ENCODE measurements around the gene FH. TPM values are rescaled to one million over a fixed set of nuclear protein-coding genes. Genes with fewer than 3 reads are reported as not detected.

FH gene
- 39.2 TPM for total RNA-seq
- 31.4 TPM for polyA plus RNA-seq
- long read RNA-seq, donor 1, partial matches to known transcripts, result 0 of 3 reads
- long read RNA-seq, donor 1, other reads (novel, unspliced or antisense), result 0 of 3 reads
- long read RNA-seq, donor 2, transcript FH-201 (10 exons, 1,797 nt), result major isoform, 16 of 68 reads
- long read RNA-seq, donor 2, partial matches to known transcripts, result 52 of 68 reads
- long read RNA-seq, donor 2, other reads (novel, unspliced or antisense), result 0 of 68 reads
- long read RNA-seq, donor 3, transcript FH-201 (10 exons, 1,797 nt), result major isoform, 27 of 85 reads
- long read RNA-seq, donor 3, partial matches to known transcripts, result 58 of 85 reads
- long read RNA-seq, donor 3, other reads (novel, unspliced or antisense), result 0 of 85 reads
- long read RNA-seq, donor 4, transcript FH-201 (10 exons, 1,797 nt), result major isoform, 7 of 25 reads
- long read RNA-seq, donor 4, partial matches to known transcripts, result 18 of 25 reads
- long read RNA-seq, donor 4, other reads (novel, unspliced or antisense), result 0 of 25 reads
- long read RNA-seq, donor 5, transcript FH-201 (10 exons, 1,797 nt), result major isoform, 28 of 77 reads
- long read RNA-seq, donor 5, partial matches to known transcripts, result 49 of 77 reads
- long read RNA-seq, donor 5, other reads (novel, unspliced or antisense), result 0 of 77 reads
- long read RNA-seq, donor 6, transcript FH-201 (10 exons, 1,797 nt), result major isoform, 11 of 21 reads
- long read RNA-seq, donor 6, partial matches to known transcripts, result 10 of 21 reads
- long read RNA-seq, donor 6, other reads (novel, unspliced or antisense), result 0 of 21 reads
- long read RNA-seq, donor 7, transcript FH-201 (10 exons, 1,797 nt), result major isoform, 20 of 58 reads
- long read RNA-seq, donor 7, partial matches to known transcripts, result 38 of 58 reads
- long read RNA-seq, donor 7, other reads (novel, unspliced or antisense), result 0 of 58 reads
- long read RNA-seq, donor 8, partial matches to known transcripts, result 7 of 10 reads
- long read RNA-seq, donor 8, other reads (novel, unspliced or antisense), result 0 of 10 reads
- long read RNA-seq, donor 9, transcript FH-201 (10 exons, 1,797 nt), result major isoform, 7 of 29 reads
- long read RNA-seq, donor 9, partial matches to known transcripts, result 22 of 29 reads
- long read RNA-seq, donor 9, other reads (novel, unspliced or antisense), result 0 of 29 reads
- long read RNA-seq, donor 10, transcript FH-201 (10 exons, 1,797 nt), result major isoform, 10 of 19 reads
- long read RNA-seq, donor 10, partial matches to known transcripts, result 9 of 19 reads
- long read RNA-seq, donor 10, other reads (novel, unspliced or antisense), result 0 of 19 reads

- H3K9me3 ChIP-seq (ENCODE audit: control insufficient read depth in 2 of 2, insufficient read depth in 1 of 2, low read length in 1 of 2), result no peaks in the 10 kb centered on the region
- H3K27ac ChIP-seq (ENCODE audit: low read depth in 1 of 2, low read length in 1 of 2), result peak within 1 kb of the TSS; percentile 70 to 81
- peaks cover 2 to 3% of the 10 kb centered on the region in 2 donors for H3K4me1 ChIP-seq (ENCODE audit: control insufficient read depth in 2 of 2, insufficient read depth in 2 of 2, low read length in 2 of 2)
- H3K27me3 ChIP-seq (ENCODE audit: control insufficient read depth in 2 of 2, insufficient read depth in 1 of 2, low read length in 1 of 2), result peaks cover 4 to 13% of the 10 kb centered on the region in 2 donors
- peak; percentile 85 to 98 (median 94) for DNase-seq (ENCODE audit: low read depth in 6 of 9, low spot score in 9 of 9)
- peaks cover 0 to 5% of the 10 kb centered on the region in 2 donors for H3K36me3 ChIP-seq (ENCODE audit: control insufficient read depth in 2 of 2, insufficient read depth in 2 of 2, low read length in 1 of 2)
- peak within 1 kb of the TSS; percentile 57 to 64 for H3K4me3 ChIP-seq (ENCODE audit: low read length in 2 of 2)
- WGBS, result under 1% methylated on average over 70 of the region's 70 CpGs
These were observed at the start of gene FH for GRCh38 chr1:241519308-241520079. Gene FH (minus strand): TSS chr1:241519755. CDS start chr1:241519722, 33 bp downstream.

GRCh38 chr1:241560849-241561187, 41.3 kb upstream of the FH start:
- Histone ChIP-seq H3K4me1 (ENCODE audit: control insufficient read depth in 2 of 2, insufficient read depth in 2 of 2, low read length in 2 of 2) (no peaks in the 10 kb centered on the region), H3K9me3 (ENCODE audit: control insufficient read depth in 2 of 2, insufficient read depth in 1 of 2, low read length in 1 of 2) (no peaks in the 10 kb centered on the region), H3K4me3 (ENCODE audit: low read length in 2 of 2) (no peak overlapping the region), H3K27me3 (ENCODE audit: control insufficient read depth in 2 of 2, insufficient read depth in 1 of 2, low read length in 1 of 2) (no peaks in the 10 kb centered on the region), H3K36me3 (ENCODE audit: control insufficient read depth in 2 of 2, insufficient read depth in 2 of 2, low read length in 1 of 2) (no peaks in the 10 kb centered on the region), H3K27ac (ENCODE audit: low read depth in 1 of 2, low read length in 1 of 2) (no peak overlapping the region)
- no peak for DNase-seq (ENCODE audit: low read depth in 6 of 9, low spot score in 9 of 9)
- 98% methylated on average over 3 of the region's 3 CpGs for WGBS

- H3K36me3 ChIP-seq (ENCODE audit: control insufficient read depth in 2 of 2, insufficient read depth in 2 of 2, low read length in 1 of 2), result no peaks in the 10 kb centered on the region
- no peak overlapping the region for H3K27ac ChIP-seq (ENCODE audit: low read depth in 1 of 2, low read length in 1 of 2)
- WGBS, result 90% methylated on average over 4 of the region's 4 CpGs
- no peaks in the 10 kb centered on the region for H3K27me3 ChIP-seq (ENCODE audit: control insufficient read depth in 2 of 2, insufficient read depth in 1 of 2, low read length in 1 of 2)
- no peaks in the 10 kb centered on the region for H3K4me1 ChIP-seq (ENCODE audit: control insufficient read depth in 2 of 2, insufficient read depth in 2 of 2, low read length in 2 of 2)
- DNase-seq (ENCODE audit: low read depth in 6 of 9, low spot score in 9 of 9), result no peak
- no peak overlapping the region for H3K4me3 ChIP-seq (ENCODE audit: low read length in 2 of 2)
- no peaks in the 10 kb centered on the region for H3K9me3 ChIP-seq (ENCODE audit: control insufficient read depth in 2 of 2, insufficient read depth in 1 of 2, low read length in 1 of 2)
These were observed 40.7 kb upstream of the FH start for GRCh38 chr1:241560146-241560848.

- no peaks in the 10 kb centered on the region for H3K36me3 ChIP-seq (ENCODE audit: control insufficient read depth in 2 of 2, insufficient read depth in 2 of 2, low read length in 1 of 2)
- no peaks in the 10 kb centered on the region for H3K9me3 ChIP-seq (ENCODE audit: control insufficient read depth in 2 of 2, insufficient read depth in 1 of 2, low read length in 1 of 2)
- WGBS, result 94% methylated on average over 5 of the region's 5 CpGs
- DNase-seq (ENCODE audit: low read depth in 6 of 9, low spot score in 9 of 9), result no peak
- no peak overlapping the region for H3K4me3 ChIP-seq (ENCODE audit: low read length in 2 of 2)
- no peaks in the 10 kb centered on the region for H3K27me3 ChIP-seq (ENCODE audit: control insufficient read depth in 2 of 2, insufficient read depth in 1 of 2, low read length in 1 of 2)
- no peak overlapping the region for H3K27ac ChIP-seq (ENCODE audit: low read depth in 1 of 2, low read length in 1 of 2)
- H3K4me1 ChIP-seq (ENCODE audit: control insufficient read depth in 2 of 2, insufficient read depth in 2 of 2, low read length in 2 of 2), result no peaks in the 10 kb centered on the region
These were observed 38.1 kb upstream of the FH start for GRCh38 chr1:241557551-241558193.

GRCh38 chr1:241557031-241557430, 37.5 kb upstream of the FH start:
- no peak for DNase-seq (ENCODE audit: low read depth in 6 of 9, low spot score in 9 of 9)
- 96% methylated on average over 5 of the region's 5 CpGs for WGBS
- no peaks in the 10 kb centered on the region for H3K27me3 ChIP-seq (ENCODE audit: control insufficient read depth in 2 of 2, insufficient read depth in 1 of 2, low read length in 1 of 2)
- no peak overlapping the region for H3K27ac ChIP-seq (ENCODE audit: low read depth in 1 of 2, low read length in 1 of 2)
- no peaks in the 10 kb centered on the region for H3K4me1 ChIP-seq (ENCODE audit: control insufficient read depth in 2 of 2, insufficient read depth in 2 of 2, low read length in 2 of 2)
- no peak overlapping the region for H3K4me3 ChIP-seq (ENCODE audit: low read length in 2 of 2)
- no peaks in the 10 kb centered on the region for H3K36me3 ChIP-seq (ENCODE audit: control insufficient read depth in 2 of 2, insufficient read depth in 2 of 2, low read length in 1 of 2)
- no peaks in the 10 kb centered on the region for H3K9me3 ChIP-seq (ENCODE audit: control insufficient read depth in 2 of 2, insufficient read depth in 1 of 2, low read length in 1 of 2)

- Histone ChIP-seq H3K9me3 (ENCODE audit: control insufficient read depth in 2 of 2, insufficient read depth in 1 of 2, low read length in 1 of 2) (no peaks in the 10 kb centered on the region), H3K4me1 (ENCODE audit: control insufficient read depth in 2 of 2, insufficient read depth in 2 of 2, low read length in 2 of 2) (no peaks in the 10 kb centered on the region), H3K36me3 (ENCODE audit: control insufficient read depth in 2 of 2, insufficient read depth in 2 of 2, low read length in 1 of 2) (no peaks in the 10 kb centered on the region), H3K4me3 (ENCODE audit: low read length in 2 of 2) (no peak overlapping the region), H3K27ac (ENCODE audit: low read depth in 1 of 2, low read length in 1 of 2) (no peak overlapping the region), H3K27me3 (ENCODE audit: control insufficient read depth in 2 of 2, insufficient read depth in 1 of 2, low read length in 1 of 2) (no peaks in the 10 kb centered on the region)
- 98% methylated on average over 3 of the region's 3 CpGs for WGBS
- DNase-seq (ENCODE audit: low read depth in 6 of 9, low spot score in 9 of 9), result no peak
These were observed 36.0 kb upstream of the FH start for GRCh38 chr1:241555526-241555925.

- no peaks in the 10 kb centered on the region for H3K4me1 ChIP-seq (ENCODE audit: control insufficient read depth in 2 of 2, insufficient read depth in 2 of 2, low read length in 2 of 2)
- no peak overlapping the region for H3K4me3 ChIP-seq (ENCODE audit: low read length in 2 of 2)
- H3K36me3 ChIP-seq (ENCODE audit: control insufficient read depth in 2 of 2, insufficient read depth in 2 of 2, low read length in 1 of 2), result no peaks in the 10 kb centered on the region
- H3K27ac ChIP-seq (ENCODE audit: low read depth in 1 of 2, low read length in 1 of 2), result no peak overlapping the region
- no peak for DNase-seq (ENCODE audit: low read depth in 6 of 9, low spot score in 9 of 9)
- 97% methylated on average over 7 of the region's 7 CpGs for WGBS
- no peaks in the 10 kb centered on the region for H3K27me3 ChIP-seq (ENCODE audit: control insufficient read depth in 2 of 2, insufficient read depth in 1 of 2, low read length in 1 of 2)
- no peaks in the 10 kb centered on the region for H3K9me3 ChIP-seq (ENCODE audit: control insufficient read depth in 2 of 2, insufficient read depth in 1 of 2, low read length in 1 of 2)
These were observed 34.5 kb upstream of the FH start for GRCh38 chr1:241553886-241554592.
